ENCODE measurements around the gene SPAG8. TPM values are rescaled to one million over a fixed set of nuclear protein-coding genes. Genes with fewer than 3 reads are reported as not detected.

Gene SPAG8
- total RNA-seq, 1 donor from 2014 or later: not detected

DNA sequence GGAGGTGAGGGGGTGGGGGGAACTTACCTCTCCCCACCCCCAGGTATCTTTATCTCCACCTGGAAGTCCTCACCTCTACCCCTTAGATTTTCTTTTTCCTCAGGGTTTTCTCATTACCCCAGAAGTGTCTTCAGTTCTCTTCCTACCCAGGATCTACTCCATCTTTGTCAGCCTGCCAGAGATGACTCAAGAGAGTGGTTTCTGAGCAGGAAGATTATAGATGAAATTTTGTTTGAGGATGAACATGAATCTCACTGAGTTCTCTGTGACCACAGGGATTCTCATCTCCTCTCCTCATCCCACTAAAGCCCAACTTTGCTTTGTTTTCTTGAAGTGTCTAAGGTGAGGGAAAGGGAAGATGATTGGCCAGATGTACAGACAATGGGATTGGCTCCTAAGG is 8.0 kb upstream of the SPAG8 start:
- no peak for DNase-seq (ENCODE audit: low read depth)

DNA sequence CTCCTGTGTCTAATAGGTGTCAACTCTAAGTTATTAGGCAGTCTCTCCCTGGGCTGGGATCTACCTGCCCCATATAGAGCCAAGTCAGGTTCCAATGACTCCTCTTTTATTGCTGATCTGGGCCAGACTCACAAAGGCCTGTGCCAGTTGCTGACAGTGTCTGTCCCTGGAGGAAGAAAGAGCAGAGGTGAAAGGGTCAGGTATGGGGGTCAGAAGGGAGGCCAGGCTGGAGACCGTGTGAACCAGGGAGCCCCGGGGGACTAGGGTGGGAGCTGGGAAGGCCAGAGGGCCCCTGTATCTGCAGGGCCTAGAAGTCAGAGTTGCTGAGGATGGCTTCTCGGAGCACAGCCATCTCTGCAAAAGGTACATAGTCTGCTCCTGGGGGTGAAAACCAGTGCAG is 6.3 kb upstream of the SPAG8 start:
- H3K27me3 ChIP-seq (ENCODE audit: control insufficient read depth, insufficient read depth, low read length): no peaks in the 10 kb centered on the region
- DNase-seq (ENCODE audit: low read depth): no peak
- TF ChIP-seq CTCF (IDR thresholded peaks at IDR 0.05; ENCODE audit: insufficient read depth, low read length, poor library complexity, severe bottlenecking): no peak
- H3K36me3 ChIP-seq (ENCODE audit: control insufficient read depth, insufficient read depth, low read length): no peaks in the 10 kb centered on the region
- H3K4me3 ChIP-seq (ENCODE audit: low read depth, low read length): no peak overlapping the region

More for the DNA sequence above, 8.0 kb upstream of the SPAG8 start:
- TF ChIP-seq CTCF (IDR thresholded peaks at IDR 0.05; ENCODE audit: insufficient read depth, low read length, poor library complexity, severe bottlenecking): no peak
- Histone ChIP-seq H3K4me3 (ENCODE audit: low read depth, low read length) (no peak overlapping the region), H3K36me3 (ENCODE audit: control insufficient read depth, insufficient read depth, low read length) (no peaks in the 10 kb centered on the region), H3K27me3 (ENCODE audit: control insufficient read depth, insufficient read depth, low read length) (no peaks in the 10 kb centered on the region)

GRCh38 chr9:35816708-35817107 is 4.6 kb upstream of the SPAG8 start:
- no peak for TF ChIP-seq CTCF (IDR thresholded peaks at IDR 0.05; ENCODE audit: insufficient read depth, low read length, poor library complexity, severe bottlenecking)
- Histone ChIP-seq H3K27me3 (ENCODE audit: control insufficient read depth, insufficient read depth, low read length) (no peaks in the 10 kb centered on the region), H3K4me3 (ENCODE audit: low read depth, low read length) (no peak overlapping the region), H3K36me3 (ENCODE audit: control insufficient read depth, insufficient read depth, low read length) (no peaks in the 10 kb centered on the region)
- no peak for DNase-seq (ENCODE audit: low read depth)

- Histone ChIP-seq H3K36me3 (ENCODE audit: control insufficient read depth, insufficient read depth, low read length) (no peaks in the 10 kb centered on the region), H3K27me3 (ENCODE audit: control insufficient read depth, insufficient read depth, low read length) (no peaks in the 10 kb centered on the region), H3K4me3 (ENCODE audit: low read depth, low read length) (peak within 1 kb of the TSS; percentile 95)
- DNase-seq (ENCODE audit: low read depth): peak; percentile 91
- no peak for TF ChIP-seq CTCF (IDR thresholded peaks at IDR 0.05; ENCODE audit: insufficient read depth, low read length, poor library complexity, severe bottlenecking)
Measured at GRCh38 chr9:35814841-35815543, 2.9 kb upstream of the SPAG8 start, which contains the start of gene HINT2. Gene HINT2, minus strand, starts transcription at chr9:35815042. Its CDS starts 63 bp downstream, at chr9:35814979.

DNA sequence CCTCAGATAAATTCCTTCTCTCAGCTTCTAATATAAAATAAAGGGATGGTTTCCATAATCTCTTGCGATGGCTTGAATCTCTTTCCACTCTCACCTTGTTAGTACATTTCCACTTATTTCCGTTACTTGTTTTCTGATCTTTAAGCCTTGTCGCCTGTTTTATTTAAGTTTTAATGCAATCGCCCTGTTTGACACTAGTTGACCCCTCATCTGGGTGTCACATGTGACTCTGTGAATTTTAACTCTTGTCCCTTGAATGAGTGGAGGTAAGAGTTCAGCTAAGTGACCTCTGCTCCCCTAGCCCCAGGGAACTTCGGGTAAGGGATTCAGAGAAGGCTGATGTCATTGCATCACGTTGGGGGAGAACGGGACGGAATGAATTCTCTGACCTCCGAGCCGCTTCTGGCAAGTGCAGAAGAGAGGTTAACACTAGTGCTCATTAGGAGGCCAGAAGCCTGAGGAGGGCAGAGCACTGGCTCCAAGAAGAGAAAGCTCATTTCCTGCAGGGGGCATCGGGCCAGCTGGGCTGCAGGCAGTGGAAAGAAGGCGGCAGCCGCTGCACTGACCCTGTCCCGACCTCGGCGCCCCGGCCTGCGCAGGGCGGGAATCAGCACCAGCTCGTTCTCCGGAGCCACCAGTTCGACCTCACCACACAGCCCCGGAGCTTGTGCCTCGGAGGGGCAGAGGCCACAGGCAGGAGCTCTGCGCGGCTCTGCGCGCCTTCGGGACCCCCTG is 2.2 kb upstream of the SPAG8 start:
- Histone ChIP-seq H3K36me3 (ENCODE audit: control insufficient read depth, insufficient read depth, low read length) (no peaks in the 10 kb centered on the region), H3K27me3 (ENCODE audit: control insufficient read depth, insufficient read depth, low read length) (no peaks in the 10 kb centered on the region), H3K4me3 (ENCODE audit: low read depth, low read length) (peak overlapping the region; percentile 95)
- DNase-seq (ENCODE audit: low read depth): no peak
- peak; percentile 51 for TF ChIP-seq CTCF (IDR thresholded peaks at IDR 0.05; ENCODE audit: insufficient read depth, low read length, poor library complexity, severe bottlenecking)
